SK-N-SH (cell line): Measurements from ENCODE around the gene CANX.

Experiments
- CHD2 ChIP-seq: fragments of 150-350 bp; IDR thresholded peaks from 2 replicates; pipeline ENCODE4 v1.6.1; 2018; ENCODE audit warnings: low read length; ENCODE audit not compliant: partially characterized antibody
- CTCF ChIP-seq: fragments of 200-600 bp; sonication (generic); IDR thresholded peaks from 2 replicates; pipeline ENCODE4 v1.6.1; 2017; ENCODE audit warnings: antibody characterized with exemption, mild to moderate bottlenecking, moderate library complexity
- EZH2phosphoT487 ChIP-seq: fragments of 200-600 bp; sonication (generic); IDR thresholded peaks from 2 replicates; pipeline ENCODE4 v1.6.1; 2017; ENCODE audit warnings: low read depth, mixed run types, mild to moderate bottlenecking, antibody characterized with exemption, moderate library complexity, borderline replicate concordance
- GABPA ChIP-seq: IDR thresholded peaks from 2 replicates; pipeline ENCODE4 v1.4.0; 2012; ENCODE audit warnings: low read depth, mild to moderate bottlenecking
- MXI1 ChIP-seq: IDR thresholded peaks from 2 replicates; pipeline ENCODE4 v1.6.1; 2012; ENCODE audit warnings: mild to moderate bottlenecking, low read depth, low read length, improper control_type of control experiment
- NRF1 ChIP-seq: IDR thresholded peaks from 2 replicates; pipeline ENCODE4 v1.6.1; 2012; ENCODE audit warnings: low read depth, mild to moderate bottlenecking, low read length
- YY1 ChIP-seq: IDR thresholded peaks from 2 replicates; pipeline ENCODE4 v1.4.0; 2012; ENCODE audit warnings: low read depth, mild to moderate bottlenecking

GRCh38 chr5:179769271-179769670, 70.5 kb downstream of the CANX start:
- TF ChIP-seq GABPA, result no peak
- no peak for TF ChIP-seq NRF1
- TF ChIP-seq EZH2phosphoT487, result no peak
- no peak for TF ChIP-seq CTCF
- TF ChIP-seq YY1, result no peak
- TF ChIP-seq CHD2, result no peak
- TF ChIP-seq MXI1, result no peak
